Natural killer cell (primary cell): ENCODE results near the gene GAS2L3. TPM values are rescaled to one million over a fixed set of nuclear protein-coding genes. Genes with fewer than 3 reads are reported as not detected.

Source experiments
- ATAC-seq, 3 donors: fragments of 150-1000 bp in 2 of 3; fragments of 200-7000 bp in 1 of 3; cut with Tn5 transposase; 1 replicate in 1 of 3; 2 replicates in 2 of 3; pipeline ENCODE4 v1.10.0; 2021; ENCODE audit warnings: mild to moderate bottlenecking in 2 of 3, moderate library complexity in 2 of 3
- DNase-seq, 2 donors: peaks; one replicate each; pipeline versions ENCODE4 v3.0.0 to v3.0.0-alpha.2; 2013 to 2021; ENCODE audit warnings: mixed read lengths in 1 of 2
- H3K27ac ChIP-seq: one replicate; pipeline ENCODE4 v1.5.1; 2013; ENCODE audit warnings: mild to moderate bottlenecking, low read length
- H3K27me3 ChIP-seq: one replicate; pipeline ENCODE4 v1.6.1; 2013; ENCODE audit warnings: low read length; ENCODE audit not compliant: control insufficient read depth, insufficient read depth
- H3K36me3 ChIP-seq: one replicate; pipeline ENCODE4 v1.6.1; 2013; ENCODE audit warnings: low read length; ENCODE audit not compliant: control insufficient read depth, insufficient read depth
- H3K4me1 ChIP-seq: one replicate; pipeline ENCODE4 v1.6.1; 2013; ENCODE audit warnings: low read length; ENCODE audit not compliant: control insufficient read depth, insufficient read depth
- H3K4me3 ChIP-seq: one replicate; pipeline ENCODE4 v1.5.1; 2013; ENCODE audit warnings: low read length
- H3K9me3 ChIP-seq: one replicate; pipeline ENCODE4 v1.6.1; 2013; ENCODE audit warnings: low read length; ENCODE audit not compliant: control insufficient read depth, insufficient read depth
- H3K27ac Mint-ChIP-seq, 2 donors: one replicate each; pipeline ENCODE4 v1.8.0; 2022; ENCODE audit warnings: mild to moderate bottlenecking in 2 of 2, mixed read lengths in 2 of 2, moderate library complexity in 1 of 2
- H3K27me3 Mint-ChIP-seq, 2 donors: one replicate each; pipeline ENCODE4 v1.8.0; 2022; ENCODE audit warnings: low read depth in 2 of 2, mixed read lengths in 2 of 2
- H3K36me3 Mint-ChIP-seq: one replicate; pipeline ENCODE4 v1.8.0; 2022; ENCODE audit warnings: mixed read lengths
- H3K4me1 Mint-ChIP-seq, 2 donors: one replicate each; pipeline ENCODE4 v1.8.0; 2022; ENCODE audit warnings: mixed read lengths in 2 of 2
- H3K4me3 Mint-ChIP-seq: one replicate; pipeline ENCODE4 v1.8.0; 2022; ENCODE audit warnings: mild to moderate bottlenecking, moderate library complexity, mixed read lengths
- H3K9me3 Mint-ChIP-seq, 2 donors: one replicate each; pipeline ENCODE4 v1.8.0; 2022; ENCODE audit warnings: mixed read lengths in 2 of 2
- WGBS: methylation state at CpG from one replicate; pipeline ENCODE4 v1.1.7; 2013; ENCODE audit warnings: missing lambda C conversion rate; ENCODE audit not compliant: insufficient coverage; 5-methylcytosine and 5-hydroxymethylcytosine counted together
- intact Hi-C: fragments of 100-400 bp; cut with micrococcal nuclease; formaldehyde crosslinking; loops from one replicate; pipeline ENCODE4 v1.14.2; 2022
- total RNA-seq, 4 donors: library from RNA; stranded (reverse); fragments of 120-200 nt in 1 of 4; gene quantifications; one replicate each; pipeline versions ENCODE4 v1.2.3 to v1.2.4, GENCODE V29; 2013 to 2022
- TF ChIP-seq, protein P1 (sequence below): fragments of 200-600 bp; IDR thresholded peaks from one replicate; pipeline ENCODE4 v1.8.0; 2022; ENCODE audit warnings: antibody characterized with exemption

Gene GAS2L3
- total RNA-seq, 3 donors from 2014 or later (not counting 1 experiment from before 2014, with no cell fraction given), result 0.66 to 1.4 (median 1.0) TPM

DNA sequence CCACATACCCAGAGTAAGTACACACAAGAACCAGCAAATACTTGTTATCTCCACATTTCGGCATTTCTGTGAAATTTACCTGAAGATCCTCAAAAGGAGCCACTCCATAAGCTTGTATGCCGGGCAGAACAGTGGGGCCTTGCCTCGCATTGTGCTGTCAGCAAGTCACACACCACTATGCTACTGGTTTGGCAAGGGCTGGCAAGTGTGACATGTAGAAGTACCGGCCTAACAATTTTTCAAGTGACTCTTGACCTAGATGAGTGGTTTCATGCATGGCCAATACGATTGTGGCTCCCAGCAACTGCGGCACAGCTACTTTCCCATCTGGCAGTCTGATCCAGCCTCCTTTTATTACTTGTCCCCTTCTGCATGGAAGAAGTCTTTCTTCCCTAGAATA lies 69.8 kb downstream of the GAS2L3 start:
- Mint-ChIP-seq H3K36me3 (no peaks in the 10 kb centered on the region), H3K4me3 (no peak overlapping the region), H3K27ac (no peak overlapping the region), H3K27me3 (no peaks in the 10 kb centered on the region), H3K9me3 (peaks cover 2 to 8% of the 10 kb centered on the region in 2 donors), H3K4me1 (no peaks in the 10 kb centered on the region)
- 92% methylated on average over 6 of the region's 6 CpGs for WGBS
- TF ChIP-seq, protein P1, sequence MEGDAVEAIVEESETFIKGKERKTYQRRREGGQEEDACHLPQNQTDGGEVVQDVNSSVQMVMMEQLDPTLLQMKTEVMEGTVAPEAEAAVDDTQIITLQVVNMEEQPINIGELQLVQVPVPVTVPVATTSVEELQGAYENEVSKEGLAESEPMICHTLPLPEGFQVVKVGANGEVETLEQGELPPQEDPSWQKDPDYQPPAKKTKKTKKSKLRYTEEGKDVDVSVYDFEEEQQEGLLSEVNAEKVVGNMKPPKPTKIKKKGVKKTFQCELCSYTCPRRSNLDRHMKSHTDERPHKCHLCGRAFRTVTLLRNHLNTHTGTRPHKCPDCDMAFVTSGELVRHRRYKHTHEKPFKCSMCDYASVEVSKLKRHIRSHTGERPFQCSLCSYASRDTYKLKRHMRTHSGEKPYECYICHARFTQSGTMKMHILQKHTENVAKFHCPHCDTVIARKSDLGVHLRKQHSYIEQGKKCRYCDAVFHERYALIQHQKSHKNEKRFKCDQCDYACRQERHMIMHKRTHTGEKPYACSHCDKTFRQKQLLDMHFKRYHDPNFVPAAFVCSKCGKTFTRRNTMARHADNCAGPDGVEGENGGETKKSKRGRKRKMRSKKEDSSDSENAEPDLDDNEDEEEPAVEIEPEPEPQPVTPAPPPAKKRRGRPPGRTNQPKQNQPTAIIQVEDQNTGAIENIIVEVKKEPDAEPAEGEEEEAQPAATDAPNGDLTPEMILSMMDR, result no peak
- Histone ChIP-seq H3K36me3 (no peaks in the 10 kb centered on the region), H3K9me3 (peaks cover 3% of the 10 kb centered on the region), H3K27ac (no peak overlapping the region), H3K4me1 (no peaks in the 10 kb centered on the region), H3K27me3 (no peaks in the 10 kb centered on the region), H3K4me3 (no peak overlapping the region)
- intact Hi-C loops, result no loop called here
- DNase-seq (no peak), ATAC-seq (no peak)

DNA sequence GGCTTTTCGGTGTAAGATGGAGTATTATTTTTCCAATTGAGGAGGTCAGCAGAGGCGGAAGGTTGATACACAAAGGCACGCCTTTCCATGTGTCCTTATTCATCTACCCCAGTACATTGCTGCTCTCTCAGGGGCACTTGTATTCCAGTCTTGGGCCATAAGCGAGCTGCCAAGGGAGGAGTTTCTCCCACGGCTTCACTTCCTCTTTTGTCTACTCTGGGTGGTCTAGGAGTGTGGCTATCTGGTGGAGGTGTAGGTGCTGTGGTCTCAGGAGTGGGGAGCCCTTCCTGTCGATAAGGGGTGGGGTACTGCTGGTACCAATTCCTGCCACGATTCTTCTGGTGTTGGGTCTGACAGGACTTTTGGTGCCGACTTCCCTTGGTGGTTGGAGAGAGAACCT lies 73.4 kb downstream of the GAS2L3 start:
- no peak for DNase-seq
- H3K36me3 Mint-ChIP-seq, result no peaks in the 10 kb centered on the region
- TF ChIP-seq, protein P1, result no peak
- intact Hi-C loops, result no loop called here
- Histone ChIP-seq H3K4me3 (no peak overlapping the region), H3K27me3 (no peaks in the 10 kb centered on the region), H3K27ac (no peak overlapping the region), H3K36me3 (no peaks in the 10 kb centered on the region), H3K4me1 (no peaks in the 10 kb centered on the region), H3K9me3 (peaks cover 3% of the 10 kb centered on the region)
- H3K27me3 Mint-ChIP-seq, result peaks cover 0 to 2% of the 10 kb centered on the region in 2 donors
- no peak overlapping the region for H3K27ac Mint-ChIP-seq
- no peaks in the 10 kb centered on the region for H3K4me1 Mint-ChIP-seq
- 63% methylated on average over 6 of the region's 8 CpGs for WGBS
- peaks cover 4 to 7% of the 10 kb centered on the region in 2 donors for H3K9me3 Mint-ChIP-seq
- H3K4me3 Mint-ChIP-seq, result no peak overlapping the region
- no peak for ATAC-seq

DNA sequence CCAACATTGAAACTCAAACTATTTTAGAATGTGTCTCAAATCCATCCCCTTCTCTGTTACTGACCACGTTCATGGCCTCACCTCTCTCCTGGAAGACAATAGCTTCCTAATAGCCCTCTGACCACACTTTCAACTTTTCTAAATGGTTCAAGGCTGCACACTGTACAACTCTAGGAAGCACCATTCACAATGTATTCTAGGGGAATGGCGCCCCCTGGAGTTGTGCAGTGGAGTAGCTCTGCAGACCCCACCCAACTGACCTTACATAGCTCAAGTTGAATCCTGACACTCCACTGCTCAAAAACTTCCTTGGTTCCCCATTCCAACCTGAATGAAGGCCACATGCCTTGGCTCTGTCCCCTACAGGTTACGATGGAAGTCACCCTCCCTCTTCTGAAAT lies 77.6 kb downstream of the GAS2L3 start:
- no peak for ATAC-seq
- H3K27ac Mint-ChIP-seq, result no peak overlapping the region
- peaks cover 0 to 2% of the 10 kb centered on the region in 2 donors for H3K27me3 Mint-ChIP-seq

DNA sequence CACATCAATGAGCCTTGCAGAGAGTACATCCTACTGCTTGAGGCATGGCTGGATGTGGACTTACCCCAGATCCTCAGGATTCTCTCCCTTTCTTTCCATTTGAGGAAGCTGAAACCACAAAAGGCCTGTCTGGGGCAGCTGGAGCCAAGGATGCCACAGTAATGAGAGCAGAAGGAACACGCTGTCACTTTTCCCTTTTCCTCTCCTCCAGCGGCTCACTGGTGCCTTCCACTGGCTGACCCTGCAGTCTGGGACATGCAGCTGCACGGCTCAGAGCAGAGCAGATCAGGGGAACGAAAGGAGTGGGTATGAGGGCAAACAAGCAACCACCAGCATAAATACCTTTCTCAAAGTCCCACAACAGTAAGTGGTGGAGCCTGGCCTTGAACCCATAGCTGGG lies 78.2 kb downstream of the GAS2L3 start:
- peaks cover 2 to 3% of the 10 kb centered on the region in 2 donors for H3K9me3 Mint-ChIP-seq
- intact Hi-C loops, result no loop called here
- Histone ChIP-seq H3K36me3 (no peaks in the 10 kb centered on the region), H3K9me3 (peaks cover 3% of the 10 kb centered on the region), H3K4me3 (no peak overlapping the region), H3K4me1 (no peaks in the 10 kb centered on the region), H3K27ac (no peak overlapping the region), H3K27me3 (no peaks in the 10 kb centered on the region)
- DNase-seq (no peak), ATAC-seq (no peak)
- TF ChIP-seq, protein P1, result no peak
- H3K4me3 Mint-ChIP-seq, result no peak overlapping the region
- 78% methylated on average over 4 of the region's 4 CpGs for WGBS
- H3K27me3 Mint-ChIP-seq, result peaks cover 0 to 2% of the 10 kb centered on the region in 2 donors
- H3K36me3 Mint-ChIP-seq, result no peaks in the 10 kb centered on the region
- no peak overlapping the region for H3K27ac Mint-ChIP-seq
- H3K4me1 Mint-ChIP-seq, result no peaks in the 10 kb centered on the region

More for the DNA sequence above, 77.6 kb downstream of the GAS2L3 start:
- Histone ChIP-seq H3K27ac (no peak overlapping the region), H3K9me3 (peaks cover 3% of the 10 kb centered on the region), H3K4me1 (no peaks in the 10 kb centered on the region), H3K4me3 (no peak overlapping the region), H3K36me3 (no peaks in the 10 kb centered on the region), H3K27me3 (no peaks in the 10 kb centered on the region)
- H3K4me3 Mint-ChIP-seq, result no peak overlapping the region
- DNase-seq, result no peak
- peaks cover 2 to 7% of the 10 kb centered on the region in 2 donors for H3K9me3 Mint-ChIP-seq
- H3K36me3 Mint-ChIP-seq, result no peaks in the 10 kb centered on the region
- TF ChIP-seq, protein P1, result no peak
- intact Hi-C loops, result no loop called here
- H3K4me1 Mint-ChIP-seq, result no peaks in the 10 kb centered on the region
- 79% methylated on average over 3 of the region's 3 CpGs for WGBS
